ENCODE measurements around the gene CYBC1.

The CYBC1 gene

GRCh38 chr17:82489851-82490511, 39.4 kb upstream of the CYBC1 start:
- H3K27me3 ChIP-seq (ENCODE audit: insufficient read depth, poor library complexity, severe bottlenecking): no peaks in the 10 kb centered on the region
- no peak overlapping the region for H3K4me3 ChIP-seq (replicated peaks; ENCODE audit: insufficient read depth, low read length)
- H3K27ac ChIP-seq (replicated peaks): no peak overlapping the region
- DNase-seq (ENCODE audit: low read depth in 1 of 2, low spot score in 1 of 2): no peak
- TF ChIP-seq SPI1 (IDR thresholded peaks at IDR 0.05; ENCODE audit: borderline replicate concordance, low read depth) (no peak), CTCF (IDR thresholded peaks at IDR 0.05; ENCODE audit: insufficient read depth, low read length) (no peak), REST (IDR thresholded peaks at IDR 0.05; ENCODE audit: insufficient replicate concordance, low read depth) (no peak), POLR2AphosphoS5 (IDR thresholded peaks at IDR 0.05; ENCODE audit: low read depth) (no peak), GABPA (IDR thresholded peaks at IDR 0.05; ENCODE audit: low read depth) (no peak)

GRCh38 chr17:82489117-82489516, 38.6 kb upstream of the CYBC1 start:
- DNase-seq (ENCODE audit: low read depth in 1 of 2, low spot score in 1 of 2): no peak

More at GRCh38 chr17:82489117-82489516, 38.6 kb upstream of the CYBC1 start:
- H3K4me3 ChIP-seq (replicated peaks; ENCODE audit: insufficient read depth, low read length): no peak overlapping the region
- TF ChIP-seq CTCF (IDR thresholded peaks at IDR 0.05; ENCODE audit: insufficient read depth, low read length): no peak
- TF ChIP-seq POLR2AphosphoS5 (IDR thresholded peaks at IDR 0.05; ENCODE audit: low read depth): no peak
- TF ChIP-seq SPI1 (IDR thresholded peaks at IDR 0.05; ENCODE audit: borderline replicate concordance, low read depth): no peak
- no peak for TF ChIP-seq REST (IDR thresholded peaks at IDR 0.05; ENCODE audit: insufficient replicate concordance, low read depth)
- no peak for TF ChIP-seq GABPA (IDR thresholded peaks at IDR 0.05; ENCODE audit: low read depth)
- no peaks in the 10 kb centered on the region for H3K27me3 ChIP-seq (ENCODE audit: insufficient read depth, poor library complexity, severe bottlenecking)
- no peak overlapping the region for H3K27ac ChIP-seq (replicated peaks)

All from HL-60 (cell line).